ENCODE data around the gene SNED1.

SNED1 gene

GRCh38 chr2:241031436-241032165 lies 33.2 kb downstream of the SNED1 start:
- no peak for DNase-seq

- DNase-seq, result no peak
Observed at GRCh38 chr2:241033336-241033987, 35.0 kb downstream of the SNED1 start.

GRCh38 chr2:241033994-241034393 lies 35.6 kb downstream of the SNED1 start:
- DNase-seq, result no peak

- DNase-seq, result no peak
Observed at GRCh38 chr2:241034490-241035141, 36.2 kb downstream of the SNED1 start.

- peak in 1 of 2 experiments; percentile 50 for DNase-seq
Observed at GRCh38 chr2:241035142-241035817, 36.9 kb downstream of the SNED1 start.

- peak in 1 of 2 experiments; percentile 64 for DNase-seq
Observed at GRCh38 chr2:241035818-241036396, 37.5 kb downstream of the SNED1 start.

- DNase-seq, result peak; percentile 42 to 70
Observed at GRCh38 chr2:241036397-241036963, 38.1 kb downstream of the SNED1 start.

GRCh38 chr2:241036964-241037421 lies 38.6 kb downstream of the SNED1 start:
- DNase-seq, result peak in 1 of 2 experiments; percentile 44

- no peak for DNase-seq
Observed at GRCh38 chr2:241037498-241037897, 39.1 kb downstream of the SNED1 start.

- DNase-seq, result no peak
Observed at GRCh38 chr2:241038374-241039180, 40.2 kb downstream of the SNED1 start.

- no peak for DNase-seq
Observed at GRCh38 chr2:241039416-241039815, 41.0 kb downstream of the SNED1 start.

- DNase-seq, result no peak
Observed at GRCh38 chr2:241040081-241040803, 41.8 kb downstream of the SNED1 start.

- no peak for DNase-seq
Observed at GRCh38 chr2:241041589-241042158, 43.3 kb downstream of the SNED1 start.

GRCh38 chr2:241043581-241043980 lies 45.2 kb downstream of the SNED1 start:
- DNase-seq, result no peak

- no peak for DNase-seq
Observed at GRCh38 chr2:241047253-241048010, 49.0 kb downstream of the SNED1 start.

- DNase-seq, result no peak
Observed at GRCh38 chr2:241048149-241048948, 49.9 kb downstream of the SNED1 start.

GRCh38 chr2:241048949-241049343 lies 50.5 kb downstream of the SNED1 start:
- DNase-seq, result no peak

- no peak for DNase-seq
Observed at GRCh38 chr2:241049739-241050623, 51.6 kb downstream of the SNED1 start.

Data from NCI-H526 (cell line).